Measurements from ENCODE around the gene DAPP1.

Gene DAPP1

DNA sequence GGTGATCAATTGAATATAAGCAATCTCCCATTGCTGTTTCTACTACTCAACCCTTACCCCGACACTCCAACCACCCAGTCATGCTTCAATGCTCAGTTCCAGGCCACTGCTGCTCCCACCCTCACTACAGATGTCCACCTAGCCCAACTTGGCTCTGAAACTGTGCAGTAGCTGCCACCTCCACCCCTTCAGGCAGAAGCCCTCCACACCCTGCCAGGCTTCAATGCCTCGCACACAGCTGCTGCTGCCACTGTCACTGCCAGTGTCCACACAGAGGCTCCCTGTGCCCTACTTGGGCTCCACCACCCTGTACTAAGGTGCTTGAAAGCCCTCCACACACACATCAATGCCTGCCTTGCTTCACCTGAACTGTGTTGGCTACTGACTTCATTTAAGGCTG, 43.0 kb downstream of the DAPP1 start:
- no peak for TF ChIP-seq CTCF (IDR thresholded peaks at IDR 0.05)

GRCh38 chr4:99860521-99860920, 43.9 kb downstream of the DAPP1 start:
- no peaks in the 10 kb centered on the region for H3K27me3 ChIP-seq
- no peak for TF ChIP-seq CTCF (IDR thresholded peaks at IDR 0.05)
- peak overlapping the region; percentile 91 for H3K27ac ChIP-seq
- peaks cover 66 to 69% of the 10 kb centered on the region in 2 experiments for H3K4me1 ChIP-seq (ENCODE audit: control insufficient read depth in 1 of 2, insufficient read depth in 1 of 2, low read depth in 1 of 2, low read length in 1 of 2)
- H3K4me3 ChIP-seq (ENCODE audit: low read depth in 1 of 2, low read length in 1 of 2), result peak overlapping the region in 1 of 2 experiments; percentile 39
- no peaks in the 10 kb centered on the region for H3K9me3 ChIP-seq
- peaks cover 45% of the 10 kb centered on the region for H3K36me3 ChIP-seq

More for the DNA sequence above, 43.0 kb downstream of the DAPP1 start:
- Histone ChIP-seq H3K27me3 (no peaks in the 10 kb centered on the region), H3K9me3 (no peaks in the 10 kb centered on the region), H3K4me3 (ENCODE audit: low read depth in 1 of 2, low read length in 1 of 2) (no peak overlapping the region), H3K36me3 (peaks cover 38% of the 10 kb centered on the region), H3K4me1 (ENCODE audit: control insufficient read depth in 1 of 2, insufficient read depth in 1 of 2, low read depth in 1 of 2, low read length in 1 of 2) (peaks cover 75 to 78% of the 10 kb centered on the region in 2 experiments), H3K27ac (peak overlapping the region; percentile 91)

GRCh38 chr4:99861120-99861905, 44.7 kb downstream of the DAPP1 start:
- Histone ChIP-seq H3K36me3 (peaks cover 51% of the 10 kb centered on the region), H3K27ac (peak overlapping the region; percentile 91), H3K27me3 (no peaks in the 10 kb centered on the region), H3K9me3 (no peaks in the 10 kb centered on the region), H3K4me1 (ENCODE audit: control insufficient read depth in 1 of 2, insufficient read depth in 1 of 2, low read depth in 1 of 2, low read length in 1 of 2) (peaks cover 59 to 61% of the 10 kb centered on the region in 2 experiments), H3K4me3 (ENCODE audit: low read depth in 1 of 2, low read length in 1 of 2) (peak overlapping the region in 1 of 2 experiments; percentile 39)
- TF ChIP-seq CTCF (IDR thresholded peaks at IDR 0.05), result no peak

DNA sequence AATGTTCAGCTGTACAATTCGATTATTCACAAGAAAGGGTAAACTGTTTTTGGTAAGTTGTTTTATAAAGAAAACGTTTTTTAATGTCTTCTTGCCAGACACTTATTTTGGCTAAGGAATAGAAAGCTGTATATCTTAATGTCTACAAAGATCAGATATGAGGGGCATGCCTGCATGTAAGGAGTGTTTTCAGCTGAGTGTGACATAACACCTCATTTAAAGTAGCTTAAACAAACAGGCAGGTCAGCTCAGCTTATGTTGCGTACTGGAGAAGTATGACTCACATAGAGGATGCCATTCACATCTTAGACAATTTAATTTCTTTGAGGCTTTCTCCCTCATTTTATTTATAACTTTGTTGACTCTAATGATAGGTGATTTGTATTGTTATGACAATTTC, 47.2 kb downstream of the DAPP1 start:
- peaks cover 75% of the 10 kb centered on the region for H3K36me3 ChIP-seq
- no peak for TF ChIP-seq CTCF (IDR thresholded peaks at IDR 0.05)

GRCh38 chr4:99868126-99868596, 51.5 kb downstream of the DAPP1 start:
- TF ChIP-seq CTCF (IDR thresholded peaks at IDR 0.05), result no peak
- peaks cover 81% of the 10 kb centered on the region for H3K36me3 ChIP-seq
- H3K4me1 ChIP-seq (ENCODE audit: control insufficient read depth in 1 of 2, insufficient read depth in 1 of 2, low read depth in 1 of 2, low read length in 1 of 2), result no peaks in the 10 kb centered on the region
- no peaks in the 10 kb centered on the region for H3K27me3 ChIP-seq
- H3K4me3 ChIP-seq (ENCODE audit: low read depth in 1 of 2, low read length in 1 of 2), result no peak overlapping the region
- H3K9me3 ChIP-seq, result no peaks in the 10 kb centered on the region
- H3K27ac ChIP-seq, result no peak overlapping the region

More for the DNA sequence above, 47.2 kb downstream of the DAPP1 start:
- no peaks in the 10 kb centered on the region for H3K9me3 ChIP-seq
- peaks cover 36% of the 10 kb centered on the region in 2 experiments for H3K4me1 ChIP-seq (ENCODE audit: control insufficient read depth in 1 of 2, insufficient read depth in 1 of 2, low read depth in 1 of 2, low read length in 1 of 2)
- no peak overlapping the region for H3K4me3 ChIP-seq (ENCODE audit: low read depth in 1 of 2, low read length in 1 of 2)
- H3K27ac ChIP-seq, result no peak overlapping the region
- no peaks in the 10 kb centered on the region for H3K27me3 ChIP-seq
